CD4-positive, alpha-beta memory T cell (primary cell): ENCODE measurements around the gene PPP1R3D. TPM values are rescaled to one million over a fixed set of nuclear protein-coding genes. Genes with fewer than 3 reads are reported as not detected.
A peak's percentile ranks its signal among the peaks of the same experiment; 100 is the strongest.

Source experiments
- CTCF ChIA-PET: fragments of 350-600 bp; sonication (Branson Sonifier 250); formaldehyde crosslinking; loops from one replicate; lab custom pipeline; 2021; ENCODE audit warnings: inconsistent platforms; ENCODE audit not compliant: partially characterized antibody; lab: Charles Lee
- POLR2A ChIA-PET: fragments of 350-600 bp; sonication (Branson Sonifier 250); formaldehyde crosslinking; loops from one replicate; lab custom pipeline; 2021; ENCODE audit not compliant: partially characterized antibody; lab: Charles Lee
- DNase-seq, 5 donors: peaks; one replicate each; pipeline versions ENCODE4 v3.0.0 to v3.0.0-alpha.2; 2020 to 2022; ENCODE audit warnings: mixed read lengths in 1 of 5
- H3K27ac ChIP-seq: one replicate; pipeline ENCODE4 v1.7.0; 2013; ENCODE audit warnings: low read depth, low read length
- H3K27me3 ChIP-seq: 2 replicates; pipeline ENCODE4 v1.7.0; 2013; ENCODE audit warnings: mild to moderate bottlenecking, low read length, moderate library complexity; ENCODE audit not compliant: insufficient read depth
- H3K36me3 ChIP-seq: 2 replicates; pipeline ENCODE4 v1.7.0; 2013; ENCODE audit warnings: mild to moderate bottlenecking, low read length, moderate library complexity; ENCODE audit not compliant: insufficient read depth
- H3K4me1 ChIP-seq: 2 replicates; pipeline ENCODE4 v1.7.0; 2013; ENCODE audit warnings: mild to moderate bottlenecking, low read length, moderate library complexity; ENCODE audit not compliant: insufficient read depth
- H3K4me3 ChIP-seq, 2 donors: one replicate each; pipeline ENCODE4 v1.7.0; 2013; ENCODE audit warnings: low read length in 2 of 2, mild to moderate bottlenecking in 1 of 2
- H3K9me3 ChIP-seq, 2 donors: one replicate each; pipeline ENCODE4 v1.7.0; 2013; ENCODE audit warnings: low read length in 2 of 2, control low read depth in 1 of 2; ENCODE audit not compliant: control insufficient read depth in 1 of 2
- H3K27ac Mint-ChIP-seq, 7 donors: one replicate each; pipeline ENCODE4 v1.8.0; 2020 to 2021; ENCODE audit warnings: mixed read lengths in 7 of 7, mild to moderate bottlenecking in 6 of 7, inconsistent platforms in 3 of 7, moderate library complexity in 3 of 7
- H3K27me3 Mint-ChIP-seq, 2 donors: one replicate each; pipeline ENCODE4 v1.8.0; 2020 to 2021; ENCODE audit warnings: mixed read lengths in 2 of 2
- H3K36me3 Mint-ChIP-seq, 2 donors: one replicate each; pipeline ENCODE4 v1.8.0; 2020 to 2021; ENCODE audit warnings: mixed read lengths in 2 of 2, inconsistent platforms in 1 of 2, mild to moderate bottlenecking in 1 of 2
- H3K4me1 Mint-ChIP-seq, 4 donors: one replicate each; pipeline ENCODE4 v1.8.0; 2020 to 2021; ENCODE audit warnings: mixed read lengths in 4 of 4, mild to moderate bottlenecking in 1 of 4
- H3K4me3 Mint-ChIP-seq, 8 donors: one replicate each; pipeline ENCODE4 v1.8.0; 2020 to 2021; ENCODE audit warnings: mixed read lengths in 8 of 8, mild to moderate bottlenecking in 7 of 8, moderate library complexity in 6 of 8, inconsistent platforms in 3 of 8
- H3K9me3 Mint-ChIP-seq, 8 donors: one replicate each; pipeline ENCODE4 v1.8.0; 2020 to 2021; ENCODE audit warnings: mixed read lengths in 8 of 8, mild to moderate bottlenecking in 5 of 8, inconsistent platforms in 3 of 8, moderate library complexity in 1 of 8
- intact Hi-C: fragments of 100-400 bp; cut with micrococcal nuclease; formaldehyde crosslinking; loops from one replicate; pipeline ENCODE4 v1.15.1; 2023
- polyA plus RNA-seq, 2 donors: library from polyadenylated mRNA; unstranded; fragments of 300-500 nt; fragmentation: Illumina TruSeq; gene quantifications; one replicate each; pipeline ENCODE4 v1.2.3, GENCODE V29; 2021
- total RNA-seq, 2 experiments: library from RNA; stranded (reverse); gene quantifications; one replicate each; pipeline ENCODE4 v1.2.3, GENCODE V29; 2021

Gene PPP1R3D, protein sequence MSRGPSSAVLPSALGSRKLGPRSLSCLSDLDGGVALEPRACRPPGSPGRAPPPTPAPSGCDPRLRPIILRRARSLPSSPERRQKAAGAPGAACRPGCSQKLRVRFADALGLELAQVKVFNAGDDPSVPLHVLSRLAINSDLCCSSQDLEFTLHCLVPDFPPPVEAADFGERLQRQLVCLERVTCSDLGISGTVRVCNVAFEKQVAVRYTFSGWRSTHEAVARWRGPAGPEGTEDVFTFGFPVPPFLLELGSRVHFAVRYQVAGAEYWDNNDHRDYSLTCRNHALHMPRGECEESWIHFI
- total RNA-seq (10 to 100 TPM; 13.2 to 15.0 TPM), polyA plus RNA-seq (1 to 10 TPM; 2.2 to 2.8 TPM)

DNA sequence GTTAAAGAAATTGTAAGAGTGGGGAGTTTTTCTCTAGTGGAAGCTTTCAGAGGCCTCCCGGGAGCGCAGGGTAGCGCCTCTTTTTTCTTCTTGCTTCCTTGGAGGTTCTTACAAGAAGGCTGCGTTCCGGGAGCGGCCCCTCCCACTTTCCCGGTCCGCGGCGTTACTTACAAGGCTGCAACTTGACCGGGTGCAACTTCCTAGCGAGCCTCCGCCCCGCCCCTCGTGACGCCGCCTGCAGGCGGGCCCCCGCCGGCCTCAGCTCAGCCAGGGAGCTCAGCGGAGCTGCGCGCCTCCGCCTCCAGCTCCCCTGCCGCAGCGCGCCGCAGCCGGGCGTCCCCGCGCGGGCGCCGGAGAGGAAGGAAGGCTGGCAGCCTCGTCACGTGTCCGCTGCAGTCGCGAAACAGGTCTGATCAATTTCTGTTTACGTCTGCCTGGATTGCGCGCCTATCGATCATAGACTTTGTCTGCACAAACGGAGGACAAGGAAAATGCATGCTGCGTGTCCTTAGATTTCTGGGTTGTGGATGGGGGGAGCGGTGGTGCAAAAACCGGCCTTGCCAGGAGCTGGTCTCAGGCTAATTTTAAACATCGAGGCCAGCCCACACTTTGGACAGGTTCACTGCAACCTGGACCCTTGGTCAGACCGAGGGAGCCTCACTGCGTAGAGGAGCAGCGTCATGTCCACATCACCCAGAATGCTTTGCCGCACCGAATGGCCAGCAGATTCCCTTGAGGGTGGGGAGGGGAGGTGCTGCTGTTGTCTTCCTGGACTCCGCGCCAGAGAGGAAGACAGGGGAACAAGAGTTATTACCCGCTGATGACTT is at the start of gene PPP1R3D, which contains the start of gene FAM217B:
TSS of gene PPP1R3D (minus strand) at position 177 of the 827 bp plus-strand sequence. CDS start 374 bp downstream, outside the sequence.
TSS of gene FAM217B (plus strand) at position 261 of the 827 bp plus-strand sequence. CDS start 3,555 bp downstream, outside the sequence.
- Histone ChIP-seq H3K36me3 (peaks cover 22% of the 10 kb centered on the region), H3K4me1 (peaks cover 52% of the 10 kb centered on the region), H3K9me3 (no peaks in the 10 kb centered on the region), H3K4me3 (peak within 1 kb of the TSS; percentile 87 to 95), H3K27ac (peak within 1 kb of the TSS; percentile 87), H3K27me3 (no peaks in the 10 kb centered on the region)
- intact Hi-C loops: loop anchor here (1.0 to 2.0 kb wide), 2 partner anchors 9 to 116 kb away; no protein-coding TSS in a partner anchor
- ChIA-PET CTCF (interaction anchor here (0.6 to 2.4 kb wide), 12 partner anchors 9 to 1289 kb away, joined by 3 to 19 read pairs (median 4); partner anchors contain the start of gene CDH26), POLR2A (interaction anchor here (0.7 to 3.3 kb wide), 9 partner anchors 8 to 1290 kb away, joined by 3 to 39 read pairs (median 4); partner anchors contain the start of gene STX16)
- peak; percentile 87 to 90 (median 89) for DNase-seq
- Mint-ChIP-seq H3K4me3 (peak within 1 kb of the TSS; percentile 90 to 99 (median 97)), H3K36me3 (peaks cover 14 to 38% of the 10 kb centered on the region in 2 donors), H3K27ac (peak within 1 kb of the TSS; percentile 93 to 99 (median 97)), H3K27me3 (no peaks in the 10 kb centered on the region), H3K4me1 (peaks cover 34 to 60% (median 46%) of the 10 kb centered on the region in 4 donors), H3K9me3 (no peaks in the 10 kb centered on the region)

DNA sequence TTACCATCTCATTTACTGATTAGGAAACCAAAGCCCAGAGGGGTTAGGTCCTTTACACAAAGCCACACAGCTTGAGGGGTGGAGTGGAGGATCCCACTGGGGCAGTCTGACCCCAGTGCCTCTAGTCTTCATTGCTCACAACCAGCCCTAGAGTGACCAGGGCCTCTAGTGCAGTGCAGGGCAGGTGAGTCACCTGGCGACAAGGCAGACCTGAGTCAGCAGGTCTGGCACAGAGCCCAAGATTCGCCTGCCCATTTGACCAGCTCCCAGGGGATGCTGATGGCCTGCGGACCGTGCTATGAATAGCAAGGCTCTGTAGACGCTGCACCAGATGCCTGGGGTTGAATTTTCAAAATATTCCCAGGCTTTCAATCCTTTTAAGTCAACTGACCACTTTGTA is 48.0 kb upstream of the PPP1R3D start:
- ChIA-PET POLR2A (no interaction called here), CTCF (no interaction called here)
- no peaks in the 10 kb centered on the region for H3K36me3 ChIP-seq
- no peak overlapping the region for H3K4me3 ChIP-seq
- H3K27ac ChIP-seq: no peak overlapping the region
- H3K4me3 Mint-ChIP-seq: no peak overlapping the region
- no peaks in the 10 kb centered on the region for H3K27me3 ChIP-seq
- H3K27me3 Mint-ChIP-seq: no peaks in the 10 kb centered on the region
- DNase-seq: no peak
- intact Hi-C loops: no loop called here
- no peaks in the 10 kb centered on the region for H3K4me1 Mint-ChIP-seq
- H3K9me3 ChIP-seq: no peaks in the 10 kb centered on the region
- H3K9me3 Mint-ChIP-seq: no peaks in the 10 kb centered on the region
- no peak overlapping the region for H3K27ac Mint-ChIP-seq
- peaks cover 0 to 17% of the 10 kb centered on the region in 2 donors for H3K36me3 Mint-ChIP-seq
- H3K4me1 ChIP-seq: no peaks in the 10 kb centered on the region

DNA sequence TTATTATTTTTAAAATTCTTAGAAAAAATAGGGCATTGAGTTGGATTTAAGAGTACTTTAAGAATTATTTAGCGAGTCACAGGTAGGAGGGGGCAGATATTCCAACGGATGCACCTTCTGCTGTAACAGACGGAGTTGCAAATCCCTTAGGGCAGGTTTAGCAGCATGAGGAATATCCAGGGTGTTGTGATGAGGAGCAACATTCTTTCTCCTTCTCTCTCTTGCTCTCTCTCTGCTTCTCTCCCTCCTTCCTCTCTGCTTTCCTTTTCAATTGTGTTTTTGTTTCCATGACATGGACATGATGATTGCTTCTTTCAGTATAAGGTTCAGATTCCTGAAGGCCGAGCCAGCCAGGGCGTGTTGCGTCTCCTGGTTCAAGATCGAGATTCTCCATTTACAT is 47.0 kb upstream of the PPP1R3D start:
- Mint-ChIP-seq H3K9me3 (no peaks in the 10 kb centered on the region), H3K36me3 (peaks cover 0 to 19% of the 10 kb centered on the region in 2 donors), H3K27me3 (no peaks in the 10 kb centered on the region), H3K27ac (peak overlapping the region in 1 of 7 donors; percentile 78), H3K4me1 (no peaks in the 10 kb centered on the region), H3K4me3 (no peak overlapping the region)
- H3K27me3 ChIP-seq: no peaks in the 10 kb centered on the region
- POLR2A ChIA-PET: no interaction called here
- no peak for DNase-seq
- intact Hi-C loops: no loop called here
- no peak overlapping the region for H3K4me3 ChIP-seq
- no peaks in the 10 kb centered on the region for H3K9me3 ChIP-seq
- no peaks in the 10 kb centered on the region for H3K4me1 ChIP-seq
- CTCF ChIA-PET: no interaction called here
- H3K27ac ChIP-seq: no peak overlapping the region
- no peaks in the 10 kb centered on the region for H3K36me3 ChIP-seq

DNA sequence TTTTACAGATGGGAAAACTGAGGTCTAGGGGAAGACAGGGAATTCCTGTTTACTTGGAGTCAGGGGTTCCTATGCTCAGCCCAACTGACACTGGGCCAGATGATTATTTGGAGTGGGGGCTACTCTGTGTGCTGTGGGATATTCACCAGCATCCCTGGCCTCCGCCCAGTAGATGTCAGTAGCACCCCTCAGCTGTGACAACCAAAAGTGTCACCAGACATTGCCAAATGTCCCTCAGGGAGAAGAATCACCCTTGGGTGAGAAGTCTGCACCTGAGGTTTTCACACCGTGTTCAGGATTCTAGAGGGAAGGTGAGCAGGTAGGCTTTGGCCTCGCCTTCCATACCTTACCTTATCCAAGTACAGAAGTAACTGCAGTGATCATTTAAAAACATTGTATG is 45.8 kb upstream of the PPP1R3D start:
- ChIA-PET CTCF (interaction anchor here (0.6 to 0.9 kb wide), 2 partner anchors 51 to 64 kb away, joined by 3 read pairs; no protein-coding TSS in a partner anchor), POLR2A (no interaction called here)
- no peaks in the 10 kb centered on the region for H3K4me1 ChIP-seq
- H3K4me3 Mint-ChIP-seq: no peak overlapping the region
- no peaks in the 10 kb centered on the region for H3K9me3 ChIP-seq
- intact Hi-C loops: no loop called here
- H3K27ac Mint-ChIP-seq: peak overlapping the region in 1 of 7 donors; percentile 43
- no peak overlapping the region for H3K4me3 ChIP-seq
- no peaks in the 10 kb centered on the region for H3K27me3 Mint-ChIP-seq
- no peaks in the 10 kb centered on the region for H3K27me3 ChIP-seq
- DNase-seq: no peak
- H3K4me1 Mint-ChIP-seq: no peaks in the 10 kb centered on the region
- H3K36me3 Mint-ChIP-seq: peaks cover 0 to 22% of the 10 kb centered on the region in 2 donors
- H3K9me3 Mint-ChIP-seq: no peaks in the 10 kb centered on the region
- H3K27ac ChIP-seq: no peak overlapping the region
- H3K36me3 ChIP-seq: no peaks in the 10 kb centered on the region

DNA sequence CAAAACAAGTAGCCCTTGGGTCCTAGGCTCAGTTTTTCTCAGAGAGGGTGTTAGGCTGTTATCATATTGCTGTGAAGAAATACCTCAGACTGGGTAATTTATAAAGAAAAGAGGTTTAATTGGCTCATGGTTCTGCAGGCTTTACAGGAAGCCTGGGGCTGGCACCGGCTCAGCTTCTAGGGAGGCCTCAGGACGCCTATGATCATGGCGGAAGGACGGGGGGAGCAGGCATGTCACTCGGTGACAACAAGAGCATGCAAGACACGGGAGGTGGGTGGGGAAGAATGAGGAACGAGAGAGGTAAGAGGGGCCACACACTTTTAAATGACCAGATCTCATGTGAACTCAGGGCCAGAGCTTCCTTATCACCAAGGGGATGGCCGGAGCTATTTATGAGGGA is 45.1 kb upstream of the PPP1R3D start:
- POLR2A ChIA-PET: no interaction called here
- Histone ChIP-seq H3K4me1 (no peaks in the 10 kb centered on the region), H3K27ac (no peak overlapping the region), H3K9me3 (no peaks in the 10 kb centered on the region), H3K27me3 (no peaks in the 10 kb centered on the region), H3K36me3 (no peaks in the 10 kb centered on the region), H3K4me3 (no peak overlapping the region)
- Mint-ChIP-seq H3K36me3 (peaks cover 0 to 22% of the 10 kb centered on the region in 2 donors), H3K27ac (peak overlapping the region in 1 of 7 donors; percentile 46), H3K4me1 (no peaks in the 10 kb centered on the region), H3K9me3 (no peaks in the 10 kb centered on the region), H3K4me3 (peak overlapping the region in 1 of 8 donors; percentile 23), H3K27me3 (no peaks in the 10 kb centered on the region)
- DNase-seq: no peak
- CTCF ChIA-PET: interaction anchor here (0.9 kb wide), 1 partner anchor 50 kb away, joined by 3 read pairs; no protein-coding TSS in a partner anchor
- intact Hi-C loops: no loop called here

DNA sequence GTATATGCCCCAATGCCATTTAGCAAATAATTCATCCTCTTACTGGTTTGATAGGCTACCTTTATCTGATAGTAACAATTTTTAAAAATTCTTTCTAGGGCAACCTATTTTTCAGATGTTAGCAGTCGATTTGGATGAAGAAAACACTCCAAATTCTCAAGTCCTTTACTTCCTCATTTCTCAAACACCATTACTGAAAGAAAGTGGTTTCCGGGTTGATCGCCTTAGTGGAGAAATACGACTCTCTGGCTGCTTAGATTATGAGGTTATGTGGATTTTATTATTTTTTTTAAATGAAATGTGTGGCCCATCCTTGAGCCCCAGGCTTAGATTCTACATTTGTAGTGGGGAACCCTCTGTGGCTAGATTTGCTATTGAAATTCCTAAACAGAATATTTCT is 44.4 kb upstream of the PPP1R3D start:
- Histone ChIP-seq H3K27ac (no peak overlapping the region), H3K9me3 (no peaks in the 10 kb centered on the region), H3K4me1 (no peaks in the 10 kb centered on the region), H3K36me3 (no peaks in the 10 kb centered on the region), H3K4me3 (no peak overlapping the region), H3K27me3 (no peaks in the 10 kb centered on the region)
- ChIA-PET CTCF (no interaction called here), POLR2A (no interaction called here)
- intact Hi-C loops: no loop called here
- no peaks in the 10 kb centered on the region for H3K9me3 Mint-ChIP-seq
- DNase-seq: no peak
- no peak overlapping the region for H3K4me3 Mint-ChIP-seq
- H3K27me3 Mint-ChIP-seq: no peaks in the 10 kb centered on the region
- no peaks in the 10 kb centered on the region for H3K4me1 Mint-ChIP-seq
- H3K36me3 Mint-ChIP-seq: peaks cover 0 to 17% of the 10 kb centered on the region in 2 donors
- no peak overlapping the region for H3K27ac Mint-ChIP-seq

DNA sequence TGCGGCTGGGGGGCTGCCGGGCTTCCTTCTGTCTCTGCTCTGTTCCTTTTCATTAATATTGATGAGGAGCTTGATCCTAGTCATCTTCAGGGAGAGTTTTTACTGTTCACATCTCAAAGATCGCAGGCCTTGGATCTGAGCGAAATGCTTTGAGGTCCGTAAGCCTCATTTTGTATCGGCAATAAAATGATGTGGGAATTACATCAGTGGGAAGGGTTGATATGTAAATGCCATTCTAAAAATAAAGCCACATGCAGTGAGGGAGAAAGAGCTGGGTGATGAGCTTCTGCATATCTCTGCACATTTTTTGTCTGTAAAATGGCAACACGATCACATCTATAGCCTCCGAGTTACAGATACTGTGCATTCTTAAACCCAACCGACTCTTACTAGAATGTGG is 43.0 kb upstream of the PPP1R3D start:
- H3K36me3 Mint-ChIP-seq: peaks cover 0 to 11% of the 10 kb centered on the region in 2 donors
- H3K4me3 Mint-ChIP-seq: no peak overlapping the region
- Histone ChIP-seq H3K4me3 (no peak overlapping the region), H3K36me3 (no peaks in the 10 kb centered on the region), H3K27ac (no peak overlapping the region), H3K4me1 (no peaks in the 10 kb centered on the region), H3K27me3 (no peaks in the 10 kb centered on the region), H3K9me3 (no peaks in the 10 kb centered on the region)
- no peaks in the 10 kb centered on the region for H3K27me3 Mint-ChIP-seq
- POLR2A ChIA-PET: no interaction called here
- no peaks in the 10 kb centered on the region for H3K9me3 Mint-ChIP-seq
- H3K27ac Mint-ChIP-seq: no peak overlapping the region
- CTCF ChIA-PET: no interaction called here
- intact Hi-C loops: no loop called here
- no peaks in the 10 kb centered on the region for H3K4me1 Mint-ChIP-seq
- DNase-seq: no peak
